Myocyte (in vitro differentiated cells): ENCODE measurements around the gene CCL4. TPM values are rescaled to one million over a fixed set of nuclear protein-coding genes. Genes with fewer than 3 reads are reported as not detected.
"Not testable (repeated sequence)": the region's sequence is repeated elsewhere in the genome, so short reads cannot be mapped to it uniquely, and the experiment has no call there.

Source experiments
- DNase-seq: peaks from one replicate; pipeline ENCODE4 v3.0.0-alpha.2; 2012; ENCODE audit warnings: low read depth
- total RNA-seq: library from RNA; depleted of rRNA; stranded (reverse); fragments of >200 nt; gene quantifications from 2 replicates; pipeline ENCODE4 v1.2.3, GENCODE V29; 2014

CCL4 gene
- total RNA-seq, 1 donor from 2014 or later = not detected

- DNase-seq = not testable (repeated sequence)
Measured at GRCh38 chr17:36115649-36115977, 12.0 kb downstream of the CCL4 start.

- DNase-seq = no peak
Measured at GRCh38 chr17:36117505-36118382, 14.1 kb downstream of the CCL4 start.

DNA sequence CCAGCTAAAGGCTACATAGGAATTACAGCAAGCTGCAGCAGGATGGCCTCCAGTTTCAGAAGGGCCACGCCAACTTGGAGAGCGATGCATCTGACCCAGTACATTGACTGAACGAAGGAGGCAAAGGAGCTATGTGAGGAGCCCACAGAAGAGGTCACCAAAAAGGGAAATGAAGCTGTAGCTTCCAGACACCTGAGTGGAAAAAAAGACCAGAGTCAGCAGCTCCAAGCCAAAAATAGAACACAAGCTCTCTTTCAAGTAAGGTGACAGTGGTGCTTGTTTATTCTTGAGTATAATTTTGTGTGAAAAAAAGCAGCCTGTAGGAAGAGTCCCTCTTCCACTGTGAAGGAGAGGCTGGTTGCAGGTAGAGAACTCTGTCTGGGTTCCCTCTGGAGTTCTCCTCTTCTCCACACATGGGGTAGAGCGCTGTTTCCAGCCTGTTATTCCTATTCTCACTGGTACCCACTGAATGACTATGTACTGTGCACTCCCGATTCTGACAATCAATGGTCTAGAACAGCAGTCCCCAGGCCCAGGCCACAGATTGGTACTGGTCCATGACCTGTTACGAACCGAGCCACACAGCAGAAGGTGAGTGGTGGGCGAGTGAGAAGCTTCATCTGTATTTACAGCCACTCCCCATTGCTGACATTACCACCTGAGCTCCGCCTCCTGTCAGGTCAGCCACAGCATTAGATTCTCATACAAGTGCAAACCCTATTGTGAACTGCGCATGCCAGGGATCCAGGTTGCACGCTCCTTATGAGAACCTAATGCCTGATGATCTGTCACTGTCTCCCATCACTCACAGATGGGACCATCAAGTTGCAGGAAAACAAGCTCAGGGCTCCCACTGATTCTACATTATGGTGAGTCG, 15.1 kb downstream of the CCL4 start:
- no peak for DNase-seq

DNA sequence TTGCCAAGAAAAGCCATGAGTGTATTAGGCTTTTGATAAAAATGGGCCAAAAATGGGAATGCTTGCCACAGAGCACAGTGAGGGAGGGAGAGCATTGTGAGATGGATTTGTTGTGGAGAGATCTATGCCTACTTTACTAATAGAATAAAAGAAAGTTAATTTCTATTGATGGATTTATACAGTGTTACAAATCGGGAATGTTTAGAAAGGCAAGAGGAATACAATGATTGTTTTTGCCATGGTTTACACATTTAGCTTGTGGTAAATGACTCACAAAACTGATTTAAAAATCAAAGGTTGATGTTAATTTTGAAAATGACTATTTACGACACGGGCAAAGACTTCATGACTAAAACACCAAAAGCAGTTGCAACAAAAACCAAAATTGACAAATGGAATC, 16.6 kb downstream of the CCL4 start:
- no peak for DNase-seq

GRCh38 chr17:36121099-36121498, 17.5 kb downstream of the CCL4 start:
- DNase-seq = not testable (repeated sequence)

GRCh38 chr17:36123431-36123830, 19.8 kb downstream of the CCL4 start:
- no peak for DNase-seq

DNA sequence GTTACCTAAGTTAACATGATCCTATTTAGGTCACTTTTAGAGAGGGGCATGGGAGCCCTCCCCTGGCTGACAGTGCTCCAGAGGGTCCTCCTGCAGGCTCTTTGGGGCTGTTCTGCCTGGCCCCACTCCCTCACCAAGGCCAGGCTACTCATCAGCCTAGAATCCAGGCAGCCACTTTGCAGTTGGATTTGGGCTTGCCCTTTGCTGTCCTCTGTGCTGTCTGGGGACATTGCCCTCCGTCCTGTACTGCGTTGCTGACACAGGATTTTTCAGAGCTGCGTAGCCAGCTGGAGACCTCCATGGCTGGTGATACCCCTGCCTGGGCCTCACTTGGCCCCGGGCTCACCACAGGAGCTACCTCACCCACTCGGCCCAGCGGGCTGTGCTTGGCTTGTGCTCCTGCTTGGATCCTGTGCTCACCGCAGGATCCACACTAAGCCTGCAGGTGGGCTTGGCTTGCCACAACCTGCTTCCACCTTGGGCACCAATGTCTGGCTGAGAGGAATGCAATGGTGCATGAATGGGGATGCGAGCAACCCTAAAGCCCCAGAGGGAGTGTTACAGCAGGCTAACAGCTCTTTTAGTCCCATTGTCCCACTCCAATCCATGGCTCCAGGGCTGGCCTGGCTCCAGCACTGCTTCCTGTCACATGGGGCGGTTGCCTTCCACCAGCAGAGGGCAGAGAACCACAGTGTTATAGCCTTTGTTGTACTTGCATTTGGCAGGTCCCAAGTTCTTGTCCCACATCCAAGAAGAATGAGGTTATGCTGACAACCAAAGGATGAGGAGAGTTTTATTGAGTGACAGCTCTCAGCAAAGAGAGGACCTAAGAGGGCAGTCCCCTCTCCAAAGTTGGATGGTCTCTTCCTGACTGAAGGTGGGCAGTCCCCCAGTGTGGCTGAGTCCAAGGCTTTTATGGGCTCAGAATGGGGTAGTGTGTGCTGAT, 21.5 kb downstream of the CCL4 start:
- DNase-seq = no peak

- no peak for DNase-seq
Measured at GRCh38 chr17:36127199-36127893, 23.7 kb downstream of the CCL4 start.

GRCh38 chr17:36127911-36128310, 24.3 kb downstream of the CCL4 start:
- no peak for DNase-seq

- DNase-seq = no peak
Measured at GRCh38 chr17:36128411-36128978, 24.9 kb downstream of the CCL4 start.

DNA sequence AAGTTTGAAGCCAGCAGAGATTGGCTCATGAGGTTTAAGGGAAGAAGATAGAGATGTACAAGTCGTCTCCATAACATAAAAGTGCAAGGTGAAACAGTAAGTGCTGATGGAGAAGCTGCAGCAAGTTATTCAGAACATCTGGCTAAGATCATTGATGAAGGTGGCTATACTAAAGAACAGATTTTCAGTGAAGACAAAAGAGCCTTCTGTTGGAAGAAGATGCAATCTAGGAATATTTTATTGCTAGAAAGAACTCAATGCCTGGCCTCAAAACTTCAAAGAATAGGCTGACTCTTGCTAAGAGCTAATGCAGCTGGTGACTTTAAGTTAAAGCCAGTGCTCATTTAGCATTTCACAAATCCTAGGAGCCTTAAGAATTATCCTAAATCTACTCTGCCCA, 26.0 kb downstream of the CCL4 start:
- DNase-seq = no peak

GRCh38 chr17:36130346-36130745, 26.7 kb downstream of the CCL4 start:
- no peak for DNase-seq

- DNase-seq = no peak
Measured at GRCh38 chr17:36131421-36131820, 27.8 kb downstream of the CCL4 start.

DNA sequence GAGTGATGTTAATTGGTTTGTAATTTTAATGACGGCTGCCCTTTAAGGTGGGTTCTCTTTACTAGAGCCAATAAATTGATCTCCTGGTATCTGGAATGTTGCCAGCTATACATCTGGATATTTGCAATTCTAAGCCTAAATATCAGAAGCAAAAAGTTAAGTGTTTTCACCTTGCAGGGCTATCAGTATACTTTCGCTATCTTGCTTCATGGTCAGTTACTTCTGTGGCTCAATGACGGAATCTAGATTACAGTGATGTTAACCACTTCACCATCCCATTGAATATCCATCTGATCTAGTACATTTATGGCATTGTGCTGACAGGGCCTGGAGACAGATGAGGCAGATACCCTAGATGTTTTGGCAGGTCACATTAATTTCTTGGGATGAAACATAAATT, 28.3 kb downstream of the CCL4 start:
- DNase-seq = no peak

GRCh38 chr17:36132421-36132831, 28.8 kb downstream of the CCL4 start:
- DNase-seq = no peak

DNA sequence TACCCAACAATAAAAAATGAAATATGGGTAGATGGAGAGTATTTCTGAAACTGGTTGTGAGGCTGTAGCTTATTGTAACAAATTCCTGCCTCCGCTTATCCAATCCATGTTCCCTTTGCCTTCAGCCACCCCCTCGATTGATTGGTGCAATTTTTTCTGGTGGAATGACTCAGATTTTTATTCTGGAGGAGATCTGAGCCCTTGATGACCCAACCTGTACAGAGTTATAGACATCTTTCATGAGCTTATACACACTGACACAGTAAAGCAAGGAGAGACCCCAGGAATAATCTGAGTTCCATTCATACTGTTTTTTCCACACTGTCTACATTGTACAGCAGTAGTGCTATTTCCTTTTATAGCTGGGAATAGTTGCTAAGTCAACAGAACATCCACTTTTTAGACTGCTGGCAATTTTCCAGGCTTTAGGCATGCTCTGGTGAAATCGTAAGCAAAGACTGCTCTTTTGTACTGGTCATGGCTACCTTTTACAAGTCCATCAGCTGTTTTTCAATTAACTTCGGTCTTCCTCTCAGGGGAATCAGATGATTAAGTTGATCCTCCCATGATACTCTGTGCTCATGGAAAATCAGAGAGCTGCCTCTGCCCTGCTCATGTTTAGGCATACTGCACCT, 30.1 kb downstream of the CCL4 start:
- DNase-seq = no peak

GRCh38 chr17:36135465-36135864, 31.8 kb downstream of the CCL4 start:
- no peak for DNase-seq

DNA sequence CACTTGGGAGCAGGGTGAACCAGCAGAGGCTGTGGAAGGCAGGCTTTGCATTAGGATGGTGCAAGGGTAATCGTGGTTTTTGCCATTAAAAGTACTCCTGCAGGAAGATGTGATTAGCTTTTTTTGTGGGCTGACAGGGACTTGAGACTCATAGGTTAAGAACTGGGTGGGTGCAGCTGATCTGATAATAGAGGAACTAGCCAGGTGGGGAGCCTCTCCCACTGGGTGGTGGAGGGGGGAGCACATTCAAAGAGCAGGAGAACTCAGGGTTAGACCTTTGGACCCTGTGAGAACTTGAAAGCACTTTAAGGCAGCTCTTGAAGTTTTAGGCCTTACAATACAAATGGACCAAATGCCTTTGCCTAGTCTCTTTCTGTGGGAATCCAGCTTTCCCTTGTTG, 32.4 kb downstream of the CCL4 start:
- no peak for DNase-seq

GRCh38 chr17:36136439-36136838, 32.8 kb downstream of the CCL4 start:
- no peak for DNase-seq

GRCh38 chr17:36142235-36142634, 38.6 kb downstream of the CCL4 start:
- DNase-seq = no peak
